Bone marrow (tissue), 2 donors: ENCODE data around the gene ZNF614.
"Not testable (repeated sequence)": the region's sequence is repeated elsewhere in the genome, so short reads cannot be mapped to it uniquely, and the experiment has no call there.

Source experiments
- DNase-seq, 2 donors: peaks; one replicate each; lab custom pipeline; 2025; lab: John Stamatoyannopoulos, UW

ZNF614 gene

GRCh38 chr19:51986309-51987291 is 41.6 kb downstream of the ZNF614 start, which contains the start of gene ZNF350:
ZNF350 (minus strand) TSS chr19:51986840; CDS start chr19:51974360, 12,480 bp downstream.
- DNase-seq = peak; percentile 78 to 94

- DNase-seq = no peak
Observed at GRCh38 chr19:51983361-51983760, 44.8 kb downstream of the ZNF614 start.

- not testable (repeated sequence) for DNase-seq
Observed at GRCh38 chr19:51980926-51981325, 47.3 kb downstream of the ZNF614 start.

- no peak for DNase-seq
Observed at GRCh38 chr19:51980116-51980736, 48.0 kb downstream of the ZNF614 start.

GRCh38 chr19:51978882-51979281 is 49.3 kb downstream of the ZNF614 start:
- DNase-seq = no peak

GRCh38 chr19:51977346-51977745 is 50.8 kb downstream of the ZNF614 start:
- no peak for DNase-seq

GRCh38 chr19:51976852-51977251 is 51.3 kb downstream of the ZNF614 start:
- no peak for DNase-seq

GRCh38 chr19:51975787-51976186 is 52.4 kb downstream of the ZNF614 start:
- DNase-seq = not testable (repeated sequence)

- DNase-seq = no peak
Observed at GRCh38 chr19:51971624-51972023, 56.6 kb downstream of the ZNF614 start.

GRCh38 chr19:51970718-51971117 is 57.5 kb downstream of the ZNF614 start:
- DNase-seq = no peak

GRCh38 chr19:51965583-51965982 is 62.6 kb downstream of the ZNF614 start:
- no peak for DNase-seq
